Measurements from ENCODE around the gene ZFP62. TPM values are rescaled to one million over a fixed set of nuclear protein-coding genes. Genes with fewer than 3 reads are reported as not detected.

The ZFP62 gene
- total and polyA plus RNA-seq, 2 of the 8 experiments (the other 6 are each of a cell fraction or from before 2014, with no cell fraction given), result 9.3 to 38.5 TPM

GRCh38 chr5:180852495-180852894 is 8.6 kb downstream of the ZFP62 start:
- ChIA-PET CTCF (ENCODE audit: partially characterized antibody) (interaction anchor here (0.8 to 1.1 kb wide), 2 partner anchors 27 to 68 kb away, joined by 3 to 5 read pairs; no protein-coding TSS in a partner anchor), POLR2A (ENCODE audit: partially characterized antibody) (interaction anchor here (0.7 to 4.1 kb wide), 3 partner anchors 11 to 286 kb away, joined by 3 to 12 read pairs (median 3); no protein-coding TSS in a partner anchor)
- H3K23ac ChIP-seq (ENCODE audit: insufficient read length), result no peak overlapping the region
- TF ChIP-seq KDM1A (IDR thresholded peaks at IDR 0.05; ENCODE audit: borderline replicate concordance, low read length) (no peak), SP2 (IDR thresholded peaks at IDR 0.05; ENCODE audit: low read length) (no peak), CHD2 (IDR thresholded peaks at IDR 0.05; ENCODE audit: low read length) (no peak), RBBP5 (IDR thresholded peaks at IDR 0.05; ENCODE audit: borderline replicate concordance, low read depth, low read length) (no peak), BCL11A (IDR thresholded peaks at IDR 0.05; ENCODE audit: low read depth in 2 of 2, low read length in 2 of 2) (no peak), SIN3A (conservative IDR thresholded peaks at IDR 0.05 in 1 of 2, IDR thresholded peaks at IDR 0.05 in 1 of 2; ENCODE audit: low read depth in 1 of 2, low read length in 2 of 2) (no peak), HDAC6 (IDR thresholded peaks at IDR 0.05; ENCODE audit: low read depth, low read length) (no peak), CBX8 (IDR thresholded peaks at IDR 0.05; ENCODE audit: borderline replicate concordance, low read depth, low read length) (no peak), CREB1 (IDR thresholded peaks at IDR 0.05) (no peak), SIRT6 (IDR thresholded peaks at IDR 0.05; ENCODE audit: low read length) (no peak), CBX5 (IDR thresholded peaks at IDR 0.05; ENCODE audit: low read depth, low read length) (no peak), SRF (IDR thresholded peaks at IDR 0.05; ENCODE audit: low read depth, low read length) (no peak), RFX5 (IDR thresholded peaks at IDR 0.05; ENCODE audit: borderline replicate concordance, low read depth, low read length) (no peak), SIX5 (IDR thresholded peaks at IDR 0.05; ENCODE audit: low read depth, low read length) (no peak)
- WGBS, 2 experiments (ENCODE audit: extremely low coverage in 1 of 2, insufficient coverage in 1 of 2, insufficient read length in 1 of 2, insufficient replicate concordance in 2 of 2, low coverage in 1 of 2, low lambda C conversion rate in 2 of 2, missing lambda C conversion rate in 1 of 2), result 97% methylated on average over 3 of the region's 4 CpGs; no CpG with 5 or more reads in 1 of the 2 experiments
- no peak overlapping the region for H3K27ac ChIP-seq (ENCODE audit: low read depth, low read length)
- H2BK12ac ChIP-seq (ENCODE audit: low read depth, low read length), result no peak overlapping the region
- no peaks in the 10 kb centered on the region for H3K23me2 ChIP-seq (ENCODE audit: low read depth, low read length)
- peaks cover 0 to 17% of the 10 kb centered on the region in 2 experiments; a peak in 2 of 4 replicates for H3K79me2 ChIP-seq (ENCODE audit: control insufficient read depth in 1 of 2, insufficient read depth in 2 of 2, low read length in 2 of 2)
- no peak overlapping the region for H2BK120ac ChIP-seq (replicated peaks; ENCODE audit: low read depth, low read length)
- H2BK15ac ChIP-seq (ENCODE audit: low read length), result no peak overlapping the region
- H3K4me3 ChIP-seq (ENCODE audit: extremely low read depth in 1 of 4, insufficient read depth in 2 of 4, low read depth in 3 of 4, low read length in 4 of 4), result no peak overlapping the region
- no peak overlapping the region for H2BK5ac ChIP-seq (ENCODE audit: low read depth, low read length)
- H4K91ac ChIP-seq (replicated peaks; ENCODE audit: insufficient read length, low read length), result no peak overlapping the region
- no peak overlapping the region for H3K14ac ChIP-seq (ENCODE audit: insufficient read length)
- H3K56ac ChIP-seq (replicated peaks; ENCODE audit: insufficient read length, low read depth, low read length), result no peak overlapping the region
- H3K79me1 ChIP-seq (ENCODE audit: low read depth, low read length), result no peaks in the 10 kb centered on the region; the same call in 1 of the 2 replicates
- no peak for DNase-seq (ENCODE audit: low read depth in 1 of 2, low spot score in 2 of 2)
- no peak overlapping the region for H4K5ac ChIP-seq (ENCODE audit: insufficient read length, low read depth, low read length)
- H2BK20ac ChIP-seq (ENCODE audit: low read length), result no peak overlapping the region
- no peak overlapping the region for H2AK5ac ChIP-seq (ENCODE audit: low read depth, low read length)
- H3K4me2 ChIP-seq (ENCODE audit: insufficient read depth in 1 of 2, low read depth in 2 of 2, low read length in 2 of 2), result no peak overlapping the region
- H4K8ac ChIP-seq (ENCODE audit: extremely low read depth, insufficient read depth, low read length), result no peak overlapping the region
- peaks cover 0 to 2% of the 10 kb centered on the region in 2 experiments for H4K20me1 ChIP-seq (replicated peaks in 1 of 2; ENCODE audit: control insufficient read depth in 1 of 2, insufficient read depth in 2 of 2, low read length in 2 of 2)
- H3K18ac ChIP-seq (ENCODE audit: extremely low read depth, low read length), result no peak overlapping the region
- peaks cover 25 to 68% (median 41%) of the 10 kb centered on the region in 4 experiments for H3K36me3 ChIP-seq (ENCODE audit: control insufficient read depth in 2 of 4, insufficient read depth in 4 of 4, low read length in 3 of 4)
- no peak overlapping the region for H3K4ac ChIP-seq (replicated peaks; ENCODE audit: insufficient read length, low read depth, low read length)
- no peak for FAIRE-seq
- H3K9me3 ChIP-seq (ENCODE audit: insufficient read depth in 2 of 2, low read depth in 1 of 2, low read length in 1 of 2), result peaks cover 46 to 54% of the 10 kb centered on the region in 2 experiments
- H3K27me3 ChIP-seq (replicated peaks in 1 of 4; ENCODE audit: control insufficient read depth in 3 of 4, extremely low read depth in 1 of 4, insufficient read depth in 3 of 4, low read length in 3 of 4), result no peaks in the 10 kb centered on the region
- no peaks in the 10 kb centered on the region for H3K4me1 ChIP-seq (replicated peaks in 1 of 4; ENCODE audit: control insufficient read depth in 3 of 4, insufficient read depth in 4 of 4, low read length in 3 of 4)
- no peak overlapping the region for H2AFZ ChIP-seq (ENCODE audit: low read length)
- no peak overlapping the region for H3K9ac ChIP-seq (replicated peaks in 1 of 4; ENCODE audit: extremely low read depth in 1 of 4, low read depth in 3 of 4, low read length in 3 of 4)

Measured in H1 (cell line).